CD4-positive, alpha-beta T cell treated with Interleukin-4 for 1 hour (primary cell): ENCODE data around the gene USP15.
A peak's percentile ranks its signal among the peaks of the same experiment; 100 is the strongest.

Experiments
- DNase-seq, 2 donors: peaks; one replicate each; pipeline ENCODE4 v3.0.0-alpha.2; 2020 to 2022

Gene USP15

DNA sequence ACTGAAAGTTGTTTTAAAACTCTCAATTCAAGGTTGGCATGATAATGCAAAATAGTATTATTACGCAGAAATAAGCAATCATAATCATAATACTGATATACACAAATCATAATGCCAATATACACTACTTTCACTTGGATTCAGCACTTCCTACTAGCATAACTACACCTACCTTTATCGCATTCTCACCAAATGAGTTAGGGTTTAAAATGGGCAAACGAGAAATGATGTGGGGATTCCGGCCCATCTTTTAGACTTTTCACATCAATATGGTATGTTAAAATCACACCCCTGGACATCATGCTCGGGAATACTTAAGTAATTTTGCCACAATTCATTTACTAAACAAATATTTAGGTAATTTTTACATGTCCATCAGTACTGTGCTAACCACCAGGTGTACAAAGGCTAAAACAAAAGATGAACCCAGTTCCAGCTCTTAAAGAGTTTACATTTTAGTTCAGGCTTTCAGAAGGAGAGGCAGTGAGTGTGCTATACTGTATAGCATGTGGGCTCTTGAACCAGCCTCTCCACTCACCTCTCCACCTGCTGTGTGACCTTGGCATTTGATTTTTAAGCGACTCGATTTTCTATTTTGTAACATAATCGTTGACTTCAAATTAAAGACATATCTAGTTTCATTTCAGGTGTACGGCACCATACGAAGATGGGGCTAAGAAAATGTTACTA lies 1.1 kb upstream of the USP15 start:
- peak; percentile 22 to 55 for DNase-seq

- no peak for DNase-seq
These were observed 592 bp upstream of the USP15 start for GRCh38 chr12:62259631-62259992.

GRCh38 chr12:62260733-62261683 lies 804 bp downstream of the USP15 start:
- peak; percentile 84 to 88 for DNase-seq

DNA sequence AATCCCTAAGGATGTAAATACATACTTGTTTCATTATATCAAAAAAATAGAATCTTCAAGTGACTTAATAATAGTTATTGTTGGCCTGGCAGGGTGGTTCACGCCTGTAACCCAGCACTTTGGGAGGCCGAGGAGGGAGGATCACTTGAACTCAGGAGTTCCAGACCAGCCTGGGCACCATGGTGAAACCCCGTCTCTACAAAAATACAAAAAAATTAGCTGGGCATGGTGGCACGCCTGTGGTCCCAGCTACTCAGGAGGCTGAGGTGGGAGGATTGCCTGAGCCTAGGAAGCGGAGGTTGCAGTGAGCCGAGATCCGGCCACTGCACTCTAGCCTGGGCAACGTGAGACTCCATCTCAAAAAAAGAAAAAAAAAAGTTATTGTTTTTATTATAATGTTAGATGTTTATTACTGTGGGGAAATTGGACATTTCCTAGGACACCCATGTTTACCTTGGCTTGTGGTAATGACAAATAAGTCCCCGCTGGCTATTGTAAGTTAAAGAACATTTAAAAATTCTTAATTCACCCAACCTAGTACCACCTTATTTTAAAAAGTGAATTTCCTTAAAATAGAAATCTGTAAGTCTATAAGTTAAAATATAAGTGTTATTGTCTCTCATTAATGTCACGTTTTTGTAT lies 1.8 kb downstream of the USP15 start:
- no peak for DNase-seq

- DNase-seq: no peak
These were observed 3.0 kb downstream of the USP15 start for GRCh38 chr12:62263232-62263631.

- DNase-seq: peak in 1 of 2 donors; percentile 23
These were observed 3.8 kb downstream of the USP15 start for GRCh38 chr12:62263966-62264365.

DNA sequence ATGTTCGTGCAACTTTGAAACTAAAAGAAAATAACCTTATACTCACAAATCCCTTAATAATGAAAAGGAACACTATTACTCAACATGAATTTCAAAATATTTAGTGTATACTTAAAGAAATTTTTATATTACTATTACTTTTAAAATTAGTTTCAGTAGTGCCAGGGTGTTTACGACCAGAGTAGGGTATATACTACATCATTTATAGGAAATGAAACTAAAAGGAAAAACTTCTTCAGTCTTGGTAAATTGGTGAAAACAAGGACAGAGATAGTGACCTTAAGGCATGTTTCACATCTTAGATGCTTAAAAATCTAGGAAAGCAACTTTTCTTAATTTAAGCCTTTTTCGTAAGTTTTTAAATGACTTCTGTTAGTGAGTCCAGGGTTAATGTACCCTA lies 4.5 kb downstream of the USP15 start:
- DNase-seq: peak in 1 of 2 donors; percentile 44

DNA sequence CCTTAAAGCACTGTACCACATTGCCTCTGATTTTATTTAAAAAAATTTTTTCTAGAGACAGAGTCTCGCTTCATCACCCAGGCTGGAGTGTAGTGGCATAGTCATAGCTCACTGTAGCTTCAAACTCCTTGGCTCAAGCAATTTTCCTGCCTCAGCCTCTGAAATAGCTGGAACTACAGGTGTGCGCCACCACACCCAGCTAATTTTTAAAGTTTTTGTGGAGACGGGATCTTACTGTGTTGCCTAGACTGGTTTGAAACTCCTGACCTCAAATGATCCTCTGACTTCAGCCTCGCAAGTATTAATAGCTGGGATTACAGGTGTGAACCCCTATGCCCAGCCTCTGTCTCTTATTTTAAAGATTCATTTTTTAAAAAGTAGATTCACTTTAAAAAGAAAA lies 5.3 kb downstream of the USP15 start:
- DNase-seq: no peak

DNA sequence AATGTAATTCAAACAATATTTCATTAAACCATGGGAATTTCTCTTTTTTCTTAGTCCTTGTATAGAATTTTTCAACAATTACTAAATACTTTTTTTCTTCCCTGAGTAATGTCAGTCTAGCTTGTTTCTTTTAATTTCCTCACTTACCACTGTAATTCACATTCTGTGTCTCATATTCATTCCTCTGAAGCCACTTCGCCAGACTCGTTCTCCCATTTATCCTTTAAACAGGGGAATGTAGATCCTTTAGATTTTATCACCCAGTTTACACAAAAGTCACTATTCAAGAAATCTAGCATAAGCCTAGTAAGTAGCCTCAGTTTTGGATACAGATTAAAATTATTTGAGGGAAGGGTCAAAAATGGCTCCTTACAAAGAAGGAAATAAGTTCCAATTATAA lies 6.8 kb downstream of the USP15 start:
- DNase-seq: no peak

GRCh38 chr12:62267480-62267879 lies 7.3 kb downstream of the USP15 start:
- DNase-seq: no peak

GRCh38 chr12:62268956-62269355 lies 8.8 kb downstream of the USP15 start:
- no peak for DNase-seq

DNA sequence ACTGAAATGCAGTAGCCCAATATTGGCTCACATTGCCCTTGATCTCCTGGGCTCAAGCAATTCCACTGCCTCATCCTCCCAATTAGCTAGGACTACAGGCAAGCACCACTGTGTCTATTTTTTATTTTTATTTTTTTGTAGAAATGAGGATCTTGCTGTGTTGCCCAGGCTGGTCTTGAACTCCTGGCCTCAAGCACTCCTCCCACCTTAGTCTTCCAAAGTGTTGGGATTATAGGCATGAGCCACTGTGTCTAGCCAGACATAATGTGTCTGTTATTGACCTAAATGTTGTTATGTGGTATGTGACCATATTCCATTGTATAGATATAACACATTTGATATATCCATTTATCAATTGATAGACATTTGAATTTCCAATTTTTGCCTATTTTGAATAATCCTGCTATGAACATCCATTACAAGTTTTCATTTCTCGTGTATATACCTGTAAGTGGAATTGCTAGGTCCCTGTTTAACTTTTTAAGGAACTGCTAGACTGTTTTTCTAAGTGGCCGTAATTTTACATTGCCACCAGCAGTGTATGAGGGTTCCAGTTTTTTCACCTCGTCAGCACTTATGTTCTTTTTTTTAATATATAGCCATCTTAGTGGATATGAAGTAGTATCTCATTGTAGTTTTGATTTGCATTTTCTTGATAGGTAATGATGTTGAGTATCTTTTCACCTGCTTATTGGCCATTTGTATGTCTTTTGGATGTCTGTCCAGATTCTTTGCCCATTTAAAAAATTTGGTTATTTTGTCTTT lies 9.4 kb downstream of the USP15 start:
- no peak for DNase-seq

DNA sequence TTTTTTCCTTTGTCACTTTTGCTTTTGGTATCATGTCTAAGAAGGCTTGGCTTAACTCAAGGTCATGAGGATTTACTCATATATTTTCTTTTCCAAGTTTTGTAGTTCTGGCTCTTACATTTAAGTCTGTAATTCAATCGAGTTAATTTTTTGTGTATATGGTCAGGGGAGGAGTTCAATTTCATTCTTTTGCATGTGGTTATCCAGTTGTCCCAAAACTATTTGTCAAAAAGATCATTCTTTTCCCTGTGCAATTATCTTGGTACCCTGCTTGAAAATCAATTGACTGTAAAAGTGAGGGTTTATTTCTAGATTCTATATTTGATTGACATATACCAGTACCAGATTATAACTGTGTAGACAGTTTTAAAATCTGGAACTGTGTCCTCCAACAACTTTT lies 10.2 kb downstream of the USP15 start:
- DNase-seq: no peak

GRCh38 chr12:62270872-62271271 lies 10.7 kb downstream of the USP15 start:
- no peak for DNase-seq

DNA sequence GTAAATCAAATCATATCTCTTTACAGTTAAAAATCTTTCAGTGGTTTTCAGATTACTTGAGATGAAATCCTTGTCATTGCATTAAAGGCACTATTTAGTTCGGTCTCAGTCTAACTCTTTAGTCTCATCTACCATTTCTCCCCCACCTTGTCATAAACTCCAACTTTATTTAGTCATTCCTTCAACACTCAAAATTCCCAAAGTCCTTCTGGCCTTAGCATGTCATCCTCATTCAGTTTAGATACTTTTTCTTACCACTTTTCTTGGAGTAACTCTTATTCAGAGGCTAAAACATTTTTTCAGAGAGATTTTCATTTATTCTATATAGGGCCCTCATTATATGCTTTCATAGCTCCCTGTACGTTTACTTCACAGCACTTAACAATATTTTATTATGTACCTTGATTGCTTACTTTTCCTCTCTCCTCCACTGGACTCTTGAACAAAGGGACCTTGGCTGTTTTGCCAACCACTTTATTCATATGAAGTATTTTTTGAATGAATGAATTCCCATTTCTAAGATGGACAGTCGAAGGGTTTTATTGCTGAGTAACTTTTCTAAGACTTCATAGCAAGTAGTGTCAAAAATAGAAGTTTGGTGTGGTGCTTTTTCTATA lies 12.8 kb downstream of the USP15 start:
- no peak for DNase-seq

DNA sequence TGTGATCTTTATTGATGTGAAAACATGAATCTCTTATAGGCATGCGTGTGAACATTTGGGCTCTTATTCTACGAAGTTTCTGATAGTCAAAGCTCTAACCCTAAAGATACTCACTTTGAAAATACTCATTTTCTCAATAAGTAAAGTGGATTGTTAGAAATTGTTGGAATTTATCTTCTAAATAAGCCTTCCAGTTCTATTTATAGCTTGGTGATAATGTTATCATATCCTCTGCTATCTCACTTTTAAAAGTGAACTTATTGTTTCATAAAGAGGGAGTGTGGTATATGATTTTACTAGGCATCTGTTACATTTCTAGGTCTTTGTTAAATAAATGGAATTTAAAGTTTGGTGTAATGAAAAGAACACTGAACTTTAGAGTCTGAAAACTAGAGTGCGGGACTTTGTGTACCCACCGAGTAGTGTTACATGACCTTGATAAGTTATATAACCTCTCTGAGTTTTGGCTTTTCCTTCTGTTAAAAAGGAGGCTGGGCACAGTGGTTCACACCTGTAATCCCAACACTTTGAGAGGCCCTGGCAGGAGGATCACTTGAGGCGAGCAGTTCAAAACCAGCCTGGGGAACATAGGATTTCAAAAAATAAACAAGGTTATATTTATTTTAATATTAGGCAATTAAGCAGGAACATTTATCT lies 13.6 kb downstream of the USP15 start:
- no peak for DNase-seq

DNA sequence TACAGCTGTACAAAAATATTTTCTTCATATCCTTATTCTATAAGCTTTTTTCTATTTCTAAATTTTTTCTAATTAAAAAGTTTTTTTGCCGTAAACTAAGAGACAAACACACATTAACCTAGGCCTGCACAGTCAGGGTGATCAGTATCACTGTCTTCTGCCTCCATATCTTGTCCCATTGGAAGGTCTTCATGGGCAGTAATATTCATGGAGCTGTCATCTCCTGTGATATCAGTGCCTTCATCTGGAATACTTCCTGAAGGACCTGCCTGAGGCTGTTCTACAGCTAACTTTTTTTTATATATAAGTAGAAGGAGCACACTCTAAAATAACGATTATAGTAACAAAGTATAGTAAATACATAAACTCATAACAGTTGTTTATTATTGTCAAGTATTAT lies 17.8 kb downstream of the USP15 start:
- no peak for DNase-seq

DNA sequence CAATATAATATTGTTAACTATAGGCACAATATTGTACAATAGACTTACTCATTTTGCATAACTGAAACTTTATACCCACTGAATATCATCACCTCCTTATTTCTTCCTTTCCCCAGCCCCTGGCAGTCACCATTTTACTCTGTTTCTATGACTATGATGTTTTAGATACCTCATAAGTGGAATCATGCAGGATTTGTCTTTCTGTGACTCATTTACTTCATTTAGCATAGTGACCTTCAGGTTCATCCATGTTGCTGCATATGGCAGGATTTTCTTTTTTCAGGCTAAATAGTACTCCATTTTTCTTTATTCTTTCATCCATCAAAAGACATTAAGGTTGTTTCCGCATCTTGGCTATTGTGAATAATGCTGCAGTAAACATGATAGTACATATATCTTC lies 18.9 kb downstream of the USP15 start:
- no peak for DNase-seq

DNA sequence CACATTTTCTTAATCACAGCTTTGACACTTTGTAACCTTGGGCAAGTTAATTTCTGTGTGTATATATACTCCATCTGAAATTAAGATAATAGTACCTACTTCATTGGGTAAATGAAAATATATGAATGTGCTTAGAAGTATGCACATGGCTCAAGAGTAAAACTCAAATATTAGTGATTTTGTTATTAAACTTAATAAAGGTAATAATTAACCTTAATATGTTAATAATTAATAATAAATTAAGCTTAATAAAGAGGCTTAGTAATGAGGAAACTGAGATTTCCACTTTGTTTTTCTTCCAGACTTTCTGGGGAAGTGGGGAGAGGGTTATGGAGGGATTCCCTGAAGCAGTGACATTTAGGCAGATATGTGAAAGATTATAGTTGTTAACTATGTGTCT lies 19.8 kb downstream of the USP15 start:
- DNase-seq: no peak

DNA sequence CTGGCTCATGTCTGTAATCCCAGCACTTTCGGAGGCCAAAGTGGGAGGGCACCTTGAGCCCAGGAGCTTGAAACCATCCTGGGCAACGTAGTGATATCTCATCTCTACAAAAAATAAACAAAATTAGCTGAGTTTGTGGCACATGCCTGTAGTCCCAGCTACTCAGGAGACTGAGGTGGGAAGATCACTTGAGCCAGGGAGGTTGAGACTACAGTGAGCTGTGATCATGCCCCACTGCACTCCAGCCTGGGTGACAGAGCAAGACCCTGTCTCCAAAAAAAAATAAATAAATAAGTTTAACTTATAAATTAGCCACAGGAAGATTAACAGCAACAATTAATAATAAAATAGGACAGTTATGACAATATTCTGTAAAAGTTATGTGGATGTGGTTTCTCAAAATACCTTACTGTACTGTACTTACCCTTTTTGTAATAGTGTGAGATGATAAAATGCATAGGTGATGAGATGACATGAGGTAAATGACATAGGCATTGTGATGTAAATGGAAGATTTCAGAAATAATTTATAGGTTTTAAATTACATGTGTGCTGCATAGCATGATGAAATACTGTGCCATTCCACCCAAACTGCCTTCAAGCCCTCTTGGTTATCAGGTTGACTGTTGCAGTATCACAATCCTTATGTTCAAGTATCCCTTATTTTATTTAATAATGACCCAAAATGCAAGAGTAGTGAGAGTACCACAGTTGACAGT lies 22.0 kb downstream of the USP15 start:
- DNase-seq: no peak

GRCh38 chr12:62284749-62285148 lies 24.5 kb downstream of the USP15 start:
- DNase-seq: no peak
